Left ventricle myocardium inferior (tissue), 1 donor: ENCODE data around the gene REEP3. TPM values are rescaled to one million over a fixed set of nuclear protein-coding genes. Genes with fewer than 3 reads are reported as not detected.

Experiments
- DNase-seq: peaks from one replicate; pipeline ENCODE4 v3.0.0-alpha.2; 2020
- H3K27ac ChIP-seq: fragments of 200-600 bp; replicated peaks from 2 replicates; pipeline ENCODE4 v1.8.0; 2021
- H3K27me3 ChIP-seq: fragments of 200-600 bp; 2 replicates; pipeline ENCODE4 v1.8.0; 2021; ENCODE audit warnings: low read depth
- H3K36me3 ChIP-seq: fragments of 200-600 bp; 2 replicates; pipeline ENCODE4 v1.8.0; 2021
- H3K4me1 ChIP-seq: fragments of 200-600 bp; 2 replicates; pipeline ENCODE4 v1.8.0; 2021
- H3K4me3 ChIP-seq: fragments of 200-600 bp; 2 replicates; pipeline ENCODE4 v1.8.0; 2021; ENCODE audit warnings: mild to moderate bottlenecking, moderate library complexity
- H3K9me3 ChIP-seq: fragments of 200-600 bp; replicated peaks from 2 replicates; pipeline ENCODE4 v1.8.0; 2021
- intact Hi-C: fragments of 100-400 bp; cut with micrococcal nuclease; formaldehyde crosslinking; loops from one replicate; pipeline ENCODE4 v1.11.0; 2022
- total RNA-seq: library from RNA; stranded (reverse); fragmentation: NEBNext Ultra II Directional; extraction: Animal tissue kit (Norgen Biotek cat#: 25700); gene quantifications from one replicate; pipeline ENCODE4 v1.2.1, GENCODE V29; 2021
- TF ChIP-seq, protein P1 (sequence below): fragments of 200-600 bp; IDR thresholded peaks from 2 replicates; pipeline ENCODE4 v1.8.0; 2021; ENCODE audit warnings: antibody characterized with exemption, mild to moderate bottlenecking, borderline replicate concordance
- donor health status: DM: no; HTN: yes; CAD: no; lungs with severe emphysema.

REEP3 gene
- total RNA-seq, 1 donor from 2014 or later = 18.2 TPM

DNA sequence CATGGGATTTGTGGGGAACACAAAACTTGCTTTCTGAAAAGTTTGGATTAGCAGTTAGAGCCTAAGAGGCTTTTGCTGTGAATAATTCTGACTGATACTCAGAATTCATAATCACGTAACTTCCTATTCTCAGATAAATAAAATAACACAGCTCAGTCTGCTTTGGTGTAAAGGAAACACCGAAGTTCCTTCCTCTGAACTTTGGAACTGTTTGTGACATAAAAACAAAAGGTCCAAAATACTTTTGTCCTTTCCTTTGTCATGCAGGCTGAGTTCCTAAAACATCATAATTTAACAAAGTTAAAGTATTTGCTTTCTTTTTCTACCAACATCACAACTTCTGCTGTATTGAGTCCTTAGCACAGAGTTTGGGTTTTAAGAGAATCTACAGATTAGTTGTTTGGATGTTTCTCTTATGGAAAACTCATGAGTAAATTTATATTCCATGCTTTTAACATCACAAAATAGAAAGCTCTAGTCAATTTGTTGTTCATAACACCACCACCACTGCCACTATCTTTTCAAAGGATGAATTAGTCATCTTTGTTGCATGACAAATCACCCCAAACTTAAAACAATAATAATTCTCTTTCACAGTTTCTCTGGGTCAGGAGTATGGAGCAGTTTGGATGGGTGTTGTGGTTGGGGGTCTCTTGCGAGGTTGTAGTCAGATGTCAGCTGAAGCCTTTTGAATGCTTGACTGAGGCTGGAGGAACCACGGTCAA is 123.4 kb downstream of the REEP3 start:
- Histone ChIP-seq H3K27ac (peak overlapping the region; percentile 88), H3K9me3 (no peaks in the 10 kb centered on the region), H3K4me3 (no peak overlapping the region), H3K36me3 (no peaks in the 10 kb centered on the region), H3K27me3 (no peaks in the 10 kb centered on the region), H3K4me1 (peaks cover 29% of the 10 kb centered on the region)
- intact Hi-C loops = no loop called here
- TF ChIP-seq, protein P1, sequence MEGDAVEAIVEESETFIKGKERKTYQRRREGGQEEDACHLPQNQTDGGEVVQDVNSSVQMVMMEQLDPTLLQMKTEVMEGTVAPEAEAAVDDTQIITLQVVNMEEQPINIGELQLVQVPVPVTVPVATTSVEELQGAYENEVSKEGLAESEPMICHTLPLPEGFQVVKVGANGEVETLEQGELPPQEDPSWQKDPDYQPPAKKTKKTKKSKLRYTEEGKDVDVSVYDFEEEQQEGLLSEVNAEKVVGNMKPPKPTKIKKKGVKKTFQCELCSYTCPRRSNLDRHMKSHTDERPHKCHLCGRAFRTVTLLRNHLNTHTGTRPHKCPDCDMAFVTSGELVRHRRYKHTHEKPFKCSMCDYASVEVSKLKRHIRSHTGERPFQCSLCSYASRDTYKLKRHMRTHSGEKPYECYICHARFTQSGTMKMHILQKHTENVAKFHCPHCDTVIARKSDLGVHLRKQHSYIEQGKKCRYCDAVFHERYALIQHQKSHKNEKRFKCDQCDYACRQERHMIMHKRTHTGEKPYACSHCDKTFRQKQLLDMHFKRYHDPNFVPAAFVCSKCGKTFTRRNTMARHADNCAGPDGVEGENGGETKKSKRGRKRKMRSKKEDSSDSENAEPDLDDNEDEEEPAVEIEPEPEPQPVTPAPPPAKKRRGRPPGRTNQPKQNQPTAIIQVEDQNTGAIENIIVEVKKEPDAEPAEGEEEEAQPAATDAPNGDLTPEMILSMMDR = no peak
- DNase-seq = no peak

DNA sequence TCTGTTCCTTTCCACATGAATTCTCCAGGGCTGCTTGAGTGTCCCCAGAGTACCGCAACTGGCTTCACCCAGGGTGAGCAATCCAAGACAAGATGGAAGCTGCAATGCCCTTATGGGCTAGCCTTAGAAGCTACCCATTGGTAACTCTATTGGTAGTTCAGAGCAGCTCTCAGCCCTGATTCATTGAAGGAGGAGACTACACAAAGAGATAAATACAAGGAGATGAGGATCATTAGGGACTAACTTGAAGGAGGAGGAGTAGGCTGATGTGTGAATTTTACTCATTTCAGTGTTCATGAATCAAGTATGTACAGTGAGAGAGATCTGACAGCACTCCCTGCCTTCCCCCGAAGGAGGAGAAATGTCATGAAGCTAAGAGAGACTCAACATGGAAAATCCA is 124.0 kb downstream of the REEP3 start:
- Histone ChIP-seq H3K27me3 (no peaks in the 10 kb centered on the region), H3K36me3 (no peaks in the 10 kb centered on the region), H3K4me3 (no peak overlapping the region), H3K27ac (peak overlapping the region; percentile 88), H3K9me3 (no peaks in the 10 kb centered on the region), H3K4me1 (peaks cover 29% of the 10 kb centered on the region)
- DNase-seq = no peak
- TF ChIP-seq, protein P1 = no peak
- intact Hi-C loops = no loop called here

DNA sequence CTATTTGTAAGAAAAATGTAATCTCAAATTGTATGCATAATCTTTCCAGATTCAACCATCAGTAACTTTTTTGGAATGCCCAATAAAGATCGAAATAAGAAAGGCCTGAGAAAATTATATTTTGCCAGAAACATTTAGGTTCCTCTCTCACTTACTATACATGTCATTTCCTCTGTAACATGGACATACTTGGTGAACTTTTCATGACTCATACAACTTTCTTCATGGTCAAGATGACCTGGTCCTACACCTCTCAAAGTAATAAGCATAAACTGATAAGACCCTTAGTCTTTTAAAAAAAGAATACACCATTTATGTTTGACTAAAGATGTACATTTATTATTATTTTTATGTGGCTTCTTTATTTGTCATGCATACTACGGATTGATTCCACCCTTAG is 125.3 kb downstream of the REEP3 start:
- peaks cover 29% of the 10 kb centered on the region for H3K4me1 ChIP-seq
- peak overlapping the region; percentile 88 for H3K27ac ChIP-seq
- no peak for DNase-seq
- TF ChIP-seq, protein P1 = no peak
- H3K4me3 ChIP-seq = no peak overlapping the region
- no peaks in the 10 kb centered on the region for H3K36me3 ChIP-seq
- no peaks in the 10 kb centered on the region for H3K9me3 ChIP-seq
- intact Hi-C loops = no loop called here
- no peaks in the 10 kb centered on the region for H3K27me3 ChIP-seq

DNA sequence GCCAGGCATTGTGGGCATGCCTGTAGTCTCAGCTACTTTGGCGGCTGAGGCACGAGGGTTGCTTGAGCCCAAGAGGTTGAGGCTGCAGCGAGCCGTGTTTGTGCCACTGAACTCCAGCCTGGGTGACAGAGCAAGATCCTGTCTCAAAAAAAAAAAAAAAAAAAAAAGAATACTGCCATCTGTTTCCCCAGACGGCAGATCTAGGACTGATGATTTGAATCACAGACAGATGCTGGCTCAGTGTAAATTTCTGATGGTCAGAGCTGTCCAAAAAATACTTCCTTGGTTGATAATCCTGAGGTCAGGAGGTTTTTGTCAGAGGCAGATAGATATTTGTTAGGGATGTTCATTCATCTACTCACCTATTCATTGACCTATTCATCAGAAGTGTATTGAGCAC is 130.7 kb downstream of the REEP3 start:
- no peaks in the 10 kb centered on the region for H3K27me3 ChIP-seq
- no peak for DNase-seq
- no peak overlapping the region for H3K27ac ChIP-seq
- no peaks in the 10 kb centered on the region for H3K4me1 ChIP-seq
- no peaks in the 10 kb centered on the region for H3K36me3 ChIP-seq
- TF ChIP-seq, protein P1 = no peak
- no peak overlapping the region for H3K4me3 ChIP-seq
- no peaks in the 10 kb centered on the region for H3K9me3 ChIP-seq
- intact Hi-C loops = no loop called here

DNA sequence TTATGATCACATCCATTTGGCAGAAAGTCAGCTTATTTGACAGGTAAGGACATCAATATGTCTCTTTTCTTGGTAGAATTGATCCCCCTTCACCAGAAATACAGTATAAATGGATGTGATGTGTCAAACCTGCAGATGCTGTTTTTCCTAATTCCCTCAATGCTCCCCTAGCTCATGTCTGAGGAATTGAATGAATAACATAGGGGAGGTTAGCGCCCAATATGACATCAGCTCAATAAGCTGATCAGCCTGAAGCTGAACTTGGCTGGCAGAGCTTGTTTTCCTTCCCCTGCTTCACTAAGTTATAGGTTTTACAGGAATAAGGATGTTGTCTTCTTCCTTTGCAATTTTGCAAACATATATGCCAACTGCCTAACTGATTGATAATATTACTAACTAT is 132.5 kb downstream of the REEP3 start:
- Histone ChIP-seq H3K27ac (no peak overlapping the region), H3K4me1 (no peaks in the 10 kb centered on the region), H3K9me3 (no peaks in the 10 kb centered on the region), H3K27me3 (no peaks in the 10 kb centered on the region), H3K4me3 (no peak overlapping the region), H3K36me3 (no peaks in the 10 kb centered on the region)
- TF ChIP-seq, protein P1 = no peak
- DNase-seq = no peak
- intact Hi-C loops = no loop called here
